ENCODE data around the gene LINGO1. TPM values are rescaled to one million over a fixed set of nuclear protein-coding genes. Genes with fewer than 3 reads are reported as not detected.

LINGO1 gene
- polyA plus RNA-seq, 1 of the 3 experiments (the other 2 are of a cell fraction), result 0.56 TPM

GRCh38 chr15:77576538-77576937, 56.2 kb downstream of the LINGO1 start:
- Histone ChIP-seq H3K79me2 (ENCODE audit: insufficient read depth) (no peaks in the 10 kb centered on the region), H3K4me1 (ENCODE audit: control insufficient read depth in 1 of 2, insufficient read depth in 2 of 2, low read depth in 1 of 2, low read length in 1 of 2) (peaks cover 0 to 25% of the 10 kb centered on the region in 2 experiments; a peak in 2 of 4 replicates), H2AFZ (ENCODE audit: low read depth) (no peak overlapping the region), H3K27me3 (ENCODE audit: insufficient read depth) (no peaks in the 10 kb centered on the region; the same call in 1 of the 2 replicates), H3K36me3 (replicated peaks in 1 of 2; ENCODE audit: control insufficient read depth in 1 of 2, insufficient read depth in 2 of 2, low read length in 1 of 2) (no peaks in the 10 kb centered on the region), H4K20me1 (ENCODE audit: insufficient read depth) (no peaks in the 10 kb centered on the region), H3K4me2 (no peak overlapping the region), H3K9me3 (no peaks in the 10 kb centered on the region), H3K9ac (no peak overlapping the region), H3K27ac (ENCODE audit: low read depth in 2 of 2, low read length in 1 of 2) (no peak overlapping the region), H3F3A (replicated peaks; ENCODE audit: insufficient read depth) (no peaks in the 10 kb centered on the region), H3K9me2 (no peaks in the 10 kb centered on the region), H3K4me3 (ENCODE audit: low read depth in 2 of 2, low read length in 1 of 2) (no peak overlapping the region)
- 100% methylated on average over 1 of the region's 1 CpG for WGBS (ENCODE audit: low lambda C conversion rate)
- POLR2A ChIA-PET, result no interaction called here
- CTCF ChIA-PET, result interaction anchor here (1.0 to 1.6 kb wide), 3 partner anchors 9 to 245 kb away, joined by 3 to 6 read pairs (median 4); no protein-coding TSS in a partner anchor
- no peak for DNase-seq
- no peak for TF ChIP-seq EZH2phosphoT487 (IDR thresholded peaks at IDR 0.05; ENCODE audit: borderline replicate concordance, low read depth)
- TF ChIP-seq YY1 (IDR thresholded peaks at IDR 0.05; ENCODE audit: low read depth), result no peak

DNA sequence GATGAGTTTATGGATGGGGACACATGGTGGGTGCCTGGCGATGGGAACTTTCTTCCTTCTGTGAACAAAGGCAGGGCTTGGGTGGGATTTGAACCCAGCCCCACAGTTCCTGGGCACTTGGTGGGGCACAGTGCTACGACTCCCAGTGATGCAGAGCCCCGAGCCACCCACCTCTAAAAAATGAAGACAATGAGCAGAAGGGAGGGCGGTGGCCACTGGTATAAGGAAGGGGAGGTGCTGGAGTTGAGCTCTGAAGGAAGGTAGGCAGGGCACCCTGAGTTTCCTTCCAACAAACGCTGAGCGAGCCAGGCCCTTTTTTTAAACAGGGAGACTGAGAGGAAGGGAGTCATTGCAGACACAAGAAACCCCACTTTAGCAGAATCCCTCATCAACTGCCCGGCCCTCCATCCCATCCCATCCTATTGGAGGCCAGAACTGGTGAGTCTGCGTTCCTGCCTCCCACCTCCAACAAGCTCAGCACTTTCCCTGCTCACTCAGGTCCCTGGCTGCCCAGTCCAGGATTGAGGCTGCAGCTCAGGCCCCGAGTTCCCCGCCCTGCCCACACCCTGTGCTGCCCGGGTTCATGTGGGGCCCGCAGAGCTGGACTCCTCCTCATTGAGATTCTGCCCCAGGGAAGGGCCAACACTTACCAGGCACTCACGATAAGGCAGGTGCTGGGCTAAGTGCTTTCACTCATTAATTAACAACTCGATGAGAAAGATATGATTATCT, 57.3 kb downstream of the LINGO1 start:
- no peak overlapping the region for H3K9ac ChIP-seq
- no peaks in the 10 kb centered on the region for H3F3A ChIP-seq (replicated peaks; ENCODE audit: insufficient read depth)
- H3K4me3 ChIP-seq (ENCODE audit: low read depth in 2 of 2, low read length in 1 of 2), result no peak overlapping the region
- no peak overlapping the region for H3K27ac ChIP-seq (ENCODE audit: low read depth in 2 of 2, low read length in 1 of 2)
- H2AFZ ChIP-seq (ENCODE audit: low read depth), result no peak overlapping the region
- ChIA-PET POLR2A (interaction anchor here (0.6 kb wide), 2 partner anchors 11 to 1133 kb away, joined by 3 read pairs; no protein-coding TSS in a partner anchor), CTCF (interaction anchor here (0.8 to 3.4 kb wide), 3 partner anchors 32 to 389 kb away, joined by 3 to 12 read pairs (median 3); no protein-coding TSS in a partner anchor)
- peaks cover 0 to 17% of the 10 kb centered on the region in 2 experiments; a peak in 2 of 4 replicates for H3K4me1 ChIP-seq (ENCODE audit: control insufficient read depth in 1 of 2, insufficient read depth in 2 of 2, low read depth in 1 of 2, low read length in 1 of 2)
- H3K4me2 ChIP-seq, result no peak overlapping the region
- H3K9me3 ChIP-seq, result no peaks in the 10 kb centered on the region
- TF ChIP-seq GABPA (IDR thresholded peaks at IDR 0.05; ENCODE audit: low read depth) (no peak), TCF12 (IDR thresholded peaks at IDR 0.05) (no peak), JUND (IDR thresholded peaks at IDR 0.05) (no peak)
- no peaks in the 10 kb centered on the region; the same call in 1 of the 2 replicates for H3K27me3 ChIP-seq (ENCODE audit: insufficient read depth)
- no peak for DNase-seq
- no peaks in the 10 kb centered on the region for H3K9me2 ChIP-seq
- WGBS (ENCODE audit: low lambda C conversion rate), result 50% methylated on average over 13 of the region's 14 CpGs
- no peaks in the 10 kb centered on the region for H4K20me1 ChIP-seq (ENCODE audit: insufficient read depth)
- no peaks in the 10 kb centered on the region for H3K36me3 ChIP-seq (replicated peaks in 1 of 2; ENCODE audit: control insufficient read depth in 1 of 2, insufficient read depth in 2 of 2, low read length in 1 of 2)
- H3K79me2 ChIP-seq (ENCODE audit: insufficient read depth), result no peaks in the 10 kb centered on the region

GRCh38 chr15:77574521-77575202, 58.0 kb downstream of the LINGO1 start:
- Histone ChIP-seq H3K9me2 (no peaks in the 10 kb centered on the region), H3K4me2 (no peak overlapping the region), H2AFZ (ENCODE audit: low read depth) (no peak overlapping the region), H4K20me1 (ENCODE audit: insufficient read depth) (no peaks in the 10 kb centered on the region), H3K9me3 (no peaks in the 10 kb centered on the region), H3K9ac (no peak overlapping the region), H3K4me3 (ENCODE audit: low read depth in 2 of 2, low read length in 1 of 2) (no peak overlapping the region), H3F3A (replicated peaks; ENCODE audit: insufficient read depth) (no peaks in the 10 kb centered on the region), H3K27ac (ENCODE audit: low read depth in 2 of 2, low read length in 1 of 2) (no peak overlapping the region), H3K79me2 (ENCODE audit: insufficient read depth) (no peaks in the 10 kb centered on the region), H3K4me1 (ENCODE audit: control insufficient read depth in 1 of 2, insufficient read depth in 2 of 2, low read depth in 1 of 2, low read length in 1 of 2) (peaks cover 0 to 21% of the 10 kb centered on the region in 2 experiments; a peak in 2 of 4 replicates), H3K27me3 (ENCODE audit: insufficient read depth) (no peaks in the 10 kb centered on the region; the same call in 1 of the 2 replicates), H3K36me3 (replicated peaks in 1 of 2; ENCODE audit: control insufficient read depth in 1 of 2, insufficient read depth in 2 of 2, low read length in 1 of 2) (no peaks in the 10 kb centered on the region)
- CTCF ChIA-PET, result interaction anchor here (0.9 to 3.4 kb wide), 4 partner anchors 32 to 467 kb away, joined by 3 to 12 read pairs (median 3); no protein-coding TSS in a partner anchor
- POLR2A ChIA-PET, result no interaction called here
- no peak for DNase-seq
- WGBS (ENCODE audit: low lambda C conversion rate), result 72% methylated on average over 3 of the region's 6 CpGs
- TF ChIP-seq TAF1 (IDR thresholded peaks at IDR 0.05; ENCODE audit: borderline replicate concordance, low read depth, low read length) (no peak), SIN3A (IDR thresholded peaks at IDR 0.05; ENCODE audit: borderline replicate concordance, low read depth, low read length) (no peak), RCOR1 (IDR thresholded peaks at IDR 0.05; ENCODE audit: low read length) (no peak), TCF12 (IDR thresholded peaks at IDR 0.05) (no peak), NRF1 (IDR thresholded peaks at IDR 0.05; ENCODE audit: low read depth, low read length) (no peak), NFIC (IDR thresholded peaks at IDR 0.05; ENCODE audit: borderline replicate concordance) (no peak), FOSL2 (IDR thresholded peaks at IDR 0.05; ENCODE audit: borderline replicate concordance, low read depth) (no peak)
- TF ChIP-seq, protein P1, sequence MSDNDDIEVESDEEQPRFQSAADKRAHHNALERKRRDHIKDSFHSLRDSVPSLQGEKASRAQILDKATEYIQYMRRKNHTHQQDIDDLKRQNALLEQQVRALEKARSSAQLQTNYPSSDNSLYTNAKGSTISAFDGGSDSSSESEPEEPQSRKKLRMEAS (IDR thresholded peaks at IDR 0.05; ENCODE audit: low read depth), result no peak
- TF ChIP-seq, protein P2, sequence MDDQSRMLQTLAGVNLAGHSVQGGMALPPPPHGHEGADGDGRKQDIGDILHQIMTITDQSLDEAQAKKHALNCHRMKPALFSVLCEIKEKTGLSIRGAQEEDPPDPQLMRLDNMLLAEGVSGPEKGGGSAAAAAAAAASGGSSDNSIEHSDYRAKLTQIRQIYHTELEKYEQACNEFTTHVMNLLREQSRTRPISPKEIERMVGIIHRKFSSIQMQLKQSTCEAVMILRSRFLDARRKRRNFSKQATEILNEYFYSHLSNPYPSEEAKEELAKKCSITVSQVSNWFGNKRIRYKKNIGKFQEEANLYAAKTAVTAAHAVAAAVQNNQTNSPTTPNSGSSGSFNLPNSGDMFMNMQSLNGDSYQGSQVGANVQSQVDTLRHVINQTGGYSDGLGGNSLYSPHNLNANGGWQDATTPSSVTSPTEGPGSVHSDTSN (IDR thresholded peaks at IDR 0.05), result no peak
- TF ChIP-seq, protein P3, sequence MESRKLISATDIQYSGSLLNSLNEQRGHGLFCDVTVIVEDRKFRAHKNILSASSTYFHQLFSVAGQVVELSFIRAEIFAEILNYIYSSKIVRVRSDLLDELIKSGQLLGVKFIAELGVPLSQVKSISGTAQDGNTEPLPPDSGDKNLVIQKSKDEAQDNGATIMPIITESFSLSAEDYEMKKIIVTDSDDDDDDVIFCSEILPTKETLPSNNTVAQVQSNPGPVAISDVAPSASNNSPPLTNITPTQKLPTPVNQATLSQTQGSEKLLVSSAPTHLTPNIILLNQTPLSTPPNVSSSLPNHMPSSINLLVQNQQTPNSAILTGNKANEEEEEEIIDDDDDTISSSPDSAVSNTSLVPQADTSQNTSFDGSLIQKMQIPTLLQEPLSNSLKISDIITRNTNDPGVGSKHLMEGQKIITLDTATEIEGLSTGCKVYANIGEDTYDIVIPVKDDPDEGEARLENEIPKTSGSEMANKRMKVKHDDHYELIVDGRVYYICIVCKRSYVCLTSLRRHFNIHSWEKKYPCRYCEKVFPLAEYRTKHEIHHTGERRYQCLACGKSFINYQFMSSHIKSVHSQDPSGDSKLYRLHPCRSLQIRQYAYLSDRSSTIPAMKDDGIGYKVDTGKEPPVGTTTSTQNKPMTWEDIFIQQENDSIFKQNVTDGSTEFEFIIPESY (IDR thresholded peaks at IDR 0.05; ENCODE audit: borderline replicate concordance, low read depth), result no peak
- TF ChIP-seq, protein P4, sequence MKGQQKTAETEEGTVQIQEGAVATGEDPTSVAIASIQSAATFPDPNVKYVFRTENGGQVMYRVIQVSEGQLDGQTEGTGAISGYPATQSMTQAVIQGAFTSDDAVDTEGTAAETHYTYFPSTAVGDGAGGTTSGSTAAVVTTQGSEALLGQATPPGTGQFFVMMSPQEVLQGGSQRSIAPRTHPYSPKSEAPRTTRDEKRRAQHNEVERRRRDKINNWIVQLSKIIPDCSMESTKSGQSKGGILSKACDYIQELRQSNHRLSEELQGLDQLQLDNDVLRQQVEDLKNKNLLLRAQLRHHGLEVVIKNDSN (IDR thresholded peaks at IDR 0.05; ENCODE audit: borderline replicate concordance, low read depth), result no peak

Data from SK-N-SH (cell line).